Astrocyte of the spinal cord (primary cell): Measurements from ENCODE around the gene ANAPC4.
"Not testable (repeated sequence)": the region's sequence is repeated elsewhere in the genome, so short reads cannot be mapped to it uniquely, and the experiment has no call there.

Source experiments
- DNase-seq: peaks from one replicate; pipeline ENCODE4 v3.0.0; 2011; ENCODE audit warnings: low read depth, low spot score
- H3K4me3 ChIP-seq: 2 replicates; pipeline ENCODE4 v1.5.1; 2011; ENCODE audit warnings: low read depth, mild to moderate bottlenecking, low read length, moderate library complexity
- CTCF ChIP-seq: IDR thresholded peaks from 2 replicates; pipeline ENCODE4 v1.5.1; 2012; ENCODE audit warnings: low read depth, mild to moderate bottlenecking, low read length, inconsistent platforms
- in situ Hi-C: cut with HindIII; loops from 2 replicates; pipeline ENCODE4 v1.10.0; 2017; ENCODE audit warnings: low sequenced_read_pairs

The ANAPC4 gene

GRCh38 chr4:25376754-25377571 is at the start of gene ANAPC4:
ANAPC4 (plus strand) TSS chr4:25377263; CDS start chr4:25377428, 165 bp downstream.
- peak; percentile 95 for DNase-seq
- H3K4me3 ChIP-seq: peak within 1 kb of the TSS; percentile 95
- TF ChIP-seq CTCF: no peak
- in situ Hi-C loops: no loop called here

- DNase-seq: not testable (repeated sequence)
Observed at GRCh38 chr4:25328463-25328862, 48.6 kb upstream of the ANAPC4 start.

GRCh38 chr4:25330335-25330734 is 46.7 kb upstream of the ANAPC4 start:
- in situ Hi-C loops: no loop called here
- no peak overlapping the region for H3K4me3 ChIP-seq
- TF ChIP-seq CTCF: no peak
- DNase-seq: no peak

More at GRCh38 chr4:25328463-25328862, 48.6 kb upstream of the ANAPC4 start:
- H3K4me3 ChIP-seq, in situ Hi-C loops: not testable (repeated sequence)

- DNase-seq: no peak
- no peak overlapping the region for H3K4me3 ChIP-seq
- in situ Hi-C loops: no loop called here
- no peak for TF ChIP-seq CTCF
Observed at GRCh38 chr4:25330905-25331808, 45.9 kb upstream of the ANAPC4 start.

GRCh38 chr4:25343671-25344070 is 33.4 kb upstream of the ANAPC4 start:
- no peak overlapping the region for H3K4me3 ChIP-seq
- no peak for TF ChIP-seq CTCF
- peak; percentile 25 for DNase-seq
- in situ Hi-C loops: no loop called here

GRCh38 chr4:25345744-25346143 is 31.3 kb upstream of the ANAPC4 start:
- peak; percentile 37 for DNase-seq
- no peak for TF ChIP-seq CTCF
- in situ Hi-C loops: no loop called here
- no peak overlapping the region for H3K4me3 ChIP-seq

GRCh38 chr4:25346913-25347312 is 30.1 kb upstream of the ANAPC4 start:
- no peak for TF ChIP-seq CTCF
- H3K4me3 ChIP-seq: no peak overlapping the region
- DNase-seq: no peak
- in situ Hi-C loops: no loop called here
